Stimulated activated CD4-positive, alpha-beta T cell treated with anti-CD3 and anti-CD28 coated beads, Interleukin-1b, Interleukin-23, amount 100 ng/mL, for 24 hours (primary cell): ENCODE data around the gene ADARB2.

Experiments used
- DNase-seq, 4 experiments: peaks; one replicate each; pipeline ENCODE4 v3.0.0-alpha.2; 2020; ENCODE audit warnings: low read depth in 4 of 4, low spot score in 1 of 4

The ADARB2 gene

DNA sequence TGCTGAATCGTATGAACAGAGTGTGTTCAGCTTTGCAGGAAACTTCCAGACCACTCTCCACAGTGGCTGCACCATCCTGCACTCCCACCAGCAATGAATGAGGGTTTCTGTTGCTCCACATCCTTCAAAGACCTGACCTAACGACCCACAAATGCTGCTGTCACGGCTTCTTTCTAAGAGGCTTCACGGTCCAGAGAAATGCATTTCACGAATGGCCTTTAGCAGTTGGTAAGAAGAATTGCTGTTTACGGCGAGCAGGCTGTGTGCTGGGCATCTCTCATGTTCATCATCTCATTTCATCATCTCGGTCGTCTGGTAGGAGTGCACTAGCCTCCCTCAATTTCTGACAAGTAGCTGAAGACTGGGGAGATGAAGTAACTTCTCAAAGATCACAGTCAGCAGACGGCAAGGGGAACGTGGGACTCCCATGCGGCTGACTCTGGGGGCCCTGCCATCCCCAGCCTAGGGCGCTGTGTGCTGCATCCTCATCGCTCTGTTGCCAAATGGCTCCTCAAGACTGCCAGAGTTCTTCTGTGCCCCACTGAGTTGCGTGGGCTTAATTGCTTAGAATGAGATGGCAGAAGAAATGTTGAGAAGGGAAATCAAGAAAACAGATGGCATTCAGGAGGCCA, 72.9 kb downstream of the ADARB2 start:
- DNase-seq: no peak

DNA sequence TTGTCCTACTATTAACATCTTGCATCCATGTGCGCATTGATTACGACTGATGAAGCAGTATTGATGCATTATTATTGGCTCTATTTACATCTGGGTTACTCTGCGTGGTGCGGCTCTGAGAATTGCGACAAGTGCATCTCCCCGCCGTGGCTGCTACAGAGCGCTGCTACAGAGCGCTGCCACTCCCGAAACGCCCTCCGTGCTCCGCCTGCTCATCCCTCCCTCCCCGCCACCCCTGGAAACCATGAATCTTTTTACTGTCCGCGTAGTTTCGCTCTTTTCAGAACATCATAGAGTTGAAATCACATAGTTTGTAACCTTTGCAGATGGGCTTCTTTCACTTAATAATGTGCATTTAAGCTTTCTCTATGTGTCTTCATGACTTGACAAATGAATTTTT, 74.1 kb downstream of the ADARB2 start:
- DNase-seq: no peak

DNA sequence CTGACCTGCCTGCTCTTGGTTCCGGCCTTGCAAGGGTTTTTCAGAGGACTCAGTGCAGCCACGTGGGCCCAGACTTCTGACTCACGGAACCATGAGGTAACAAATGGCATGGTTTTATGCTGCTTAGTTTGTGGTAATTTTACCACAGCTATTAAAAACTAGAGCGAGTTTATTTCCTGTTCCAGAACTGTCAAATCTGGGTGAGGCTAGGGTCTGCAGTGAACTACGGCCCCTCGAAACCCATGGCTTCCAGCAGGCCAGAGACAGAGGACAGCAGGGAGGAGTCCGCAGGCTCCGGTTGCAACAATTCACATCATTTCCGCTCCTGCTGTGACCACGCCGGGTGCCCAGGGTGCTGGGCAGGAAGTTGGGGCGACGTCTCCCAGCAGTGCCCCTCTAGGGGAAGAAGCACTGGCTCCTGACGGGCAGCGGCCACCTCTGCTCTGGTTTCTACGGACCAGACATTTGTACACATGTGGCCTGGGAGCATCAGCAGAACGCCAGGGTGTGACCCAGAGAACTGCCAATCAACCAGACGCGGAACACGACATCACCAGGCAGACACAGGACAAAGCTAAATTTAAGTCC, 74.8 kb downstream of the ADARB2 start:
- no peak for DNase-seq

DNA sequence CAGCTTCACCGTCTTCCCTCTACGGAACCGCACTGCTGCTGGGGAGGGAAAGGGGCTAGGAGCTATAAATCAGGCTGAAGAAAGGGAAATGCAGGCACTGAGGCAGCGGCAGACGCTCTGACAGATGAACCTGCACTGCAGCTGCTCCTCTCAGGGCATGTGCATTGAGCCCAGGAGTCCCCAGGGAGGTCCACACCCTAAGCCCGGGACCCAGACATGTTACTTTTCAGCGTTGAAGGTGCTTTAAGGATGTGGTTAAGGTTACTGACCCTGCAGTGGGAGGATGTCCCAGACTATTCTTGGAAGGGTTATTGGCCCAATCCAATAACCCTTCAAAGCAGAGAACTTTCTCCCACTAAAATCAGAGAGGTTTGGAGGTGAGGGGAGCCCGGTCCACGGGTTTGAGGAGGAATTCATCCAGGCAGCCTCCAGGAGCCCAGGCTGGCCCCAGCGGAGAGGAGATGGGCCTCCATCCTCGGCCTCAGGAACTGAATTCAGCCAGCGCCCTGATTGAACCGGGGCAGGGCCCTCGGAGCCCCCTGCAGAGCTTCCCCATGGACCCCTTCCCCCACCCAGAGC, 75.4 kb downstream of the ADARB2 start:
- DNase-seq: no peak

DNA sequence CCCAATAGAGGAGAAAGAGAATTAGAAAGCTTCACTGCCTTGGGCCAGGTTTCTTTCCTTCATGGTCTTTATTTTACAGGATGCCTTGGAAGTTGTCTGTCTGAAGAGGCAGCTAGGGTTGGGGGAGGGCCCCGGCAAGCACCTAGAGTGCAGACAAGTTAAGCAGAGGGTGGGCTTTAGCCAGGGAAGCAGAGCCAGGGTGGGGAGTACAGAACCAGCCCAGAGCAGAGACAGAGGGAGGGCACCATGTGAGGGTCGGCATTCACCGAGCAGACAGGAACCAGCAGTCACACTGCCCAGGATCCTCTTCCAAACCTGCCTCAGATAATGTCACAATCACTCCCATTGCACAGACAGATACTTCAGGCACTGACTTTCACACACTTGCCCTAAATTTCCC, 75.9 kb downstream of the ADARB2 start:
- DNase-seq: no peak

DNA sequence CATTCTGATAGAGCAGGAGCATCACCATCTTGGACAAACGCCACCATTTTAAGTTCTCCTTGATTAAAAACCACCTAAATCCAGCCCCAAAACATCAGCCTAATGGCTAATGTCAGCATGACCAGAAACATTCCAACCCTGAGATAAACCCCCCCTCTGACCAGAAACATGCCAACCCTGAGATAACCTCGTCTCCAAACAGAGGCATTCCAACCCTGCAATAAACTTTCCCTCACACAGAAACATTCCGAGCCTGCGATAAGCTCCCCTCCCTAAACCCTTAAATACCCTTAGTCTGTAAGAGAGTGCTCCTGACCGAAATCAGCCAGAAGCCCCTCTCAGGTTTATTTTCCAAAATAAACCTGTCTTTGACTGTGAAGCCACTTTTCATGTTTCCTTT, 76.5 kb downstream of the ADARB2 start:
- DNase-seq: no peak

DNA sequence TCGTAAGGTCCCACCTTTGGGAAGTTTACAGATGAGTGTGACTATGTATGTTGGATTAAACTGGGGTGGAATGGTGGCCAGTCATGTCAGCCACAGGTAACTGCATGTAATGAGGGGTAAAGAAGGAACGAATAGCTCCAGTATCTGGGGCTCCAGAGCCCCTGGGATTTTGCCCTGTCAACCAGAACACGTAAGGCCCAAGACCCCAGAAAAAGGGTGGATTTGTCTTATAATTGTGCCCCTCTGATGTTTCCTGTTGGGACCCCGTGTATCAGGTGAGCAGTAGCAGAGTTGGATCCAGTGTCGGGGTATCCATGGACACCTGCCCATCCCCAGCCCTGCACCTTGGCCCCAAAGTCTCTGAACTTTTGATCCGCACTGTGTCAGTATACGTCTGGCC, 76.9 kb downstream of the ADARB2 start:
- no peak for DNase-seq

DNA sequence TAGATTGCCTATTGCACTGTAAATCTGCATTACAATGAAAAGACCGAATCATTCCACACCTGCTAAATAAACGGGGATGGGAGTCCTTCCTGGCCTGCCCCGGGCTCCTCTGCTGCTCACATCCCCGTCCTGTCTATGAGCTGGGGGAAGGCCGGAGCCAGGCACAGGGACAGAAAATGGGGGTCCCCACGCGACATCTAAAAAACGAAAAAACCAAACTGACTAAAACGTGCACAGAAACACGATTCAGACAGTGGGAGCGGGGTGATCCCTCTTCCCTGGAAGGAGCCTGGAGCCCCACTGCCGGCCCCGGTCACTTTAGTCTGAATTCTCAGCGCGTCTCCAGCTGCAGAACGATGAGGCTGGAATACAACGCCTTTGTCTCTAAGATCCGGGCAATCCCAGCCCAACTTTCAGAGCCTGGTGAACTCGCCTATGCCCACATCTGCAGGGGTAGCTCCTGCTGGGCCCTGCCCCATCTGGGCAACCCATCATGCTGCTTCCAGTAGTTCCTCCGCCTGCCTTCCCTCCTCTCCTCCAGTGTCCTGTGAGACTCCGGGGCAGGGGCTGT, 78.0 kb downstream of the ADARB2 start:
- DNase-seq: no peak

DNA sequence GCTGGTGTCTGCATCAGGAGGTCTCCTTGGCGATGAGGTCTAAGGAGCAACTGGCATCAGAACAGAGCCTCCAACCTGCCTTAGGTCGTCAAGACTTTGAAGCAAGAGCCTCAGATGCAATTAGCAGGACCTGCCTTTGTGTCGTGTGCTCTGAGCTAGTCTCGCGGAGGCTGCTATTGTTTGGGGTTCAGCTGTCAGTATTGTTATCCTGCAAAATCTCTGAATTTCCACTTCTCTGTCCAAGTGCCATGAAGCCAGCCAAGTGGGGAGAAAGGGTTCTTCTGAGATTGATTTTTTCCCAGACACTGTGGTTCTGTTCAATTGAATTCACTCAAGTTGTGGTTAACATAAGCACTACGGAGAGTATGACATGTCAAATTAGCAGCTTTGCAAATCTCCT, 78.7 kb downstream of the ADARB2 start:
- DNase-seq: no peak

DNA sequence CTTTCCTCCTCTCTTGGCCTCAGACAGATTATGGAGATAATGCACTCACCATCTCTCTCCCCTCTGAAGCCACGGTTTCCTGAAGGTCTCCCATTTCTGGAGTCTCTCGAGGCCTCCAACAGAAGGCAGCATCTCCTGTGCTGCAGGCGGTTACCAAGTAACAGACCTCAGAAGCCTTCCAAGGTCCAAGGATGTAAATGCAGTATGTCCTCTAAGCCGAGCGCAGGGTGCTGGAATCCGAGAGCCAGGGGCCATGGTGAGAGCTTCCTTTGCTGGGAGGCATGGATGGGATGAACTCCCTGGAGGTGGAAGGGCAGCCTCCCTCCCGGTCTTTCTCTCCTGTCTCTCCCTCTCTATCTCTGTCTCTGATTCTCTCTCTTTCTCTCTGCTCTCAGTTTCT, 79.8 kb downstream of the ADARB2 start:
- no peak for DNase-seq

DNA sequence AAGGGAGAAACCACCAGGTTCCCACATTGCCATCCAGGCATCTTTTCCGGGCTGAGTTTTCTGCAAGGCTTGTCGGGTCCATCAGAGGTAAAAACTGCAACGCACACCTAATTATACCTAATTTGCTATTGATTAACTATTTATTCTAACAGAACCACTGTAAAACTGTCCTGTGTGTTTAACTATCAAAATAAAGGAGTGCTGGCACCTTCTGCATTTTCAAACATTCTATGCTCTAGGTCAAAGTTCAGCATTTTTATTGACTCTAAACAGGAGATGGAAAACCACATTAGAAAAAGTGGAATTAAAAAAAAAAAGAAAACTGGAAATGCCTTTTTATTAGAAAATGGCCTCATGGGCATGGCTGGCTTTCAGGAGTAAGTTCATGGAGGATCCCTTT, 82.0 kb downstream of the ADARB2 start:
- no peak for DNase-seq

DNA sequence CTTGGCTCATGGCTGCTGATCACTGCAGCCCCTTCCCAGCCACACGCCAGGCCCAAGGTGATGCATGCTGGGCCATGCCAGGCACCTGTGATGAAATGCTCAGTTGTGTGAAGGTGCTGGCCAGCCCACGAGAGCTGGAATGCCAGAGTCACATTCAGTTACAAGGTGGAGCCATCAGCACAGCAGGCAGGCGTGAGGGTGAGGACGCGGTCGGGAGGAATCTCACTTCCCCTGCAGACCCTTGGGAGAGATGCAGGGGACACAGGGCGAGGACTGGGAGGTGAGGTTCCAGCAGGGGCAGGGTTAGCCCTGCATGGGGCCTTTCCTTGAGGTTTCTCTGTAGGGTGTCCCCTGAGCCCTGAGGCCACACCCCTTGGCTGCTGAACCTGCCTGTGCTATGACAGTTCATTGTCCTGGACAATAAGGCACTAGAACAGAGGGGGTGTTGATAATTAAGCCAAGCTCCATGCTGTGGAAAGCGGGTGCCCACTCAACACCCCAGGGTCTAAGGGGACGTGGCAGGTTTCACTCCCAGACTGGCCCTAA, 82.4 kb downstream of the ADARB2 start:
- DNase-seq: no peak

DNA sequence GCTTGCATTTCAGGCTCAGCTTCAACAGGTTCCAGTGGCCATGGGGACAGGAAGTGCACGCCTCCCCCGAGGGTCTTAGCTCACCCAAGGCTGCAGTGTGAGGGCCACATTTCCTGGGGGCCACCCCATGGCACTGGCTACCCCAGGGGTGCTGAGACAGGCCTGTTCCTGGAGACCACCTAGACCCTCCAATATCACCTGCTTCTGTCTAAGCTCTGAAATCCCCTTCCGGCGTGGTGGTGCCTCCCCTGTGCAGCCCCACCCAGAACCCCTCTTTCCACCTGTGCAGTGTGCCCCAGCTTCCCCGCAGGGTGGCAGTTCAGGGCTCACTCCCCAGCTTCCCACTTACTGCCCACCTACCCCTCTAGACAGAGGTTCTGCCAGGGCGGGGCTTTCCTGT, 83.1 kb downstream of the ADARB2 start:
- no peak for DNase-seq

DNA sequence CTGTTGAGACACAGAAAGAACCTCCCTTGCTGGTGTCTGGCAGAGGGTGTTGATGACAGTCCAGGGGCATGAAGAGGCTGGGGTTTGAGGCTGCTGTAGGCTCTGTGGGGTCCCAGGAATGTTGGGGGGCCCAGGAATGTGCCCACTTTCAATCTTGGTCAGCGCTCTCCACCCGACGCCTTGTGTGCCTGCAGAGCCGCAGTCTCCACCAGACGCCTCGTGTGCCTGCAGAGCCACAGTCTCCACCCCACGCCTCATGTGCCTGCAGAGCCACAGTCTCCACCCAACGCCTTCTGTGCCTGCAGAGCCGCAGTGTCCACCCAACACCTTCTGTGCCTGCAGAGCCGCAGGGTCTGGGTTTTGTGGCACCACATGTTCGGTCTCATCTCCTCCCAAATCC, 84.0 kb downstream of the ADARB2 start:
- no peak for DNase-seq

DNA sequence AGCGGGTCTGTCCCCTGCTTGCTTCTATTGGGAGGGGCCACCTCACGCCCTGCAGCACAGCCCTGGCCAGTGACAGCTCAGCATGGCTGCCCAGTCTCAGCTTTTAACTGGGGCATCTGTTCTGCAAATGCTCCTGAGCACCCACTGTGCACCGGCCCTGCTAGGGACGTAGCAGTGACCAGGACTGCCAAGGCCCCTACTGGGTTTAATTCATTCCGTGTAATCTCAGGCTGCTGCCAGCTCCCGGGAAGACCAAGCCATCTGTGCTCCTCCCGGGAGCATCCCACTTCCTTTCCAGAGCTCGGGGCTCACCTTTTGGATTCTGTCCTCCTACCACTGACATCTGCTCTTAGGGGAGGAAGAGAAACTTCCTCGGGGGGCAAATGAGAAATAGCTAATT, 85.2 kb downstream of the ADARB2 start:
- DNase-seq: no peak

DNA sequence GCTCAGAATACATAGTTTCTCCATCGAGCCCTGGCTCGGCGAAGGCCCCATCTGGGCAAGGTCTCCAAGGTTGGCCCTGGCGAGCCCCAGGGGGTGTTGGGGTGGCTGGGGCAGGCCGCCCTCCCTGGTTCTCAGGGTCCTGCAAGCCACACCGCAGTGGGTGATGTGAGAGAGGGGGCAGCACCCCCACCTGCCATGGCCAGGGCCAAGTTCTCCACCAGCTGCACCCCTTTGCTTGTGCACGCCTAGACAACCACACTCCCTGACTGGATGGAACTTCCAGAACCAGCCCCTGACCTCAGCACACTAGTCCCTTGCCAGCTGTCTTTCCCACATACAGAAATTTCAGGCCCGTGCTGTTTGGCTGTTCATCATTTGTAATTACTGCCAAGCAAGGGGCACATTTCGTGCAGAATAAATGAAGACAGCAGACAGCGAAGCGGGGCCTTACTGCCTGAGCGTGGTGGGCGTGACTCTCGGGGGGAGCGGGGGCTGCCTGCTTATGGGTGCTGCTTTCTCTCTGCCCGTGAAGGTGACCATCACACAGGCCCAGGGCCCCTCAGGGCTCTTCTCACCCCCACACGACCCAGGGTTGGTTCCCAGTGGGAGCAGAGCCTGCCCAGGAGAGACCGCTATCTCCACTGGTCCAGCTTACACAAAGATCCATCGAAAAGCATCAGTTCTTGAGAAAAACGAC, 85.9 kb downstream of the ADARB2 start:
- DNase-seq: no peak

DNA sequence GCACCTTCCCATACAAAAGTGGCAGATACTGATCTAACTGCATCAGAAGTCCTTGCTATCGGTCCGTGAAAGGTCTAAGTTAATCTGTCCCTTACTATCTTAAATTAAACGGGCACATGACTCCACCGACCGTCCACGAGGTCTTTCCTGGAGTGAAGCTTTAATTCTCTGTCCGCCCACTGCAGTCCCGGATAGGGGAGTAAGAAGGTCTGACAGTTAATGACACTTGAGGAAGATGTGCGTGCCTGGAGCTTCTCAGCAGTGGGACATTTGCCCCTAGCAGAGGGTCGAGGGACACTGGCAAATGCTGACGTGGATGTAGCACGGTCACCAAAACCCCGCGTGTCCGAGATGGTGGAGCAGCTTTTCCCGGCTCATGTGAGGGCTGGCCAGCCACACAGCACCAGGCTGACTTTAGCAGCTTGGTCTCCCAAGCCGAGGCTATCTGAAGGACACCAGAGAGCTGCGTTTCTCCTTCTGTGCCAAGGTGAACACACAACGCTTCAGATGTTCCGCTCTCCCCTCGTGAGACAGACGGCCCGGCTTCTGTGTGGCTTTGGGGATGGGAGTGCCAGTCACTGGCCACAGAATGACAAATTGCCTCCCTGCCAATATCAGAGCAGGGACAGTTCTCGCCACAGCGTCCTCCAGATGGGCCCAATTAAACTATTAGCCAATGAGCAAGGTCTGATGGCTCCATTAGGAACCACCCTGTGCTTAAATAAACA, 86.6 kb downstream of the ADARB2 start:
- no peak for DNase-seq

DNA sequence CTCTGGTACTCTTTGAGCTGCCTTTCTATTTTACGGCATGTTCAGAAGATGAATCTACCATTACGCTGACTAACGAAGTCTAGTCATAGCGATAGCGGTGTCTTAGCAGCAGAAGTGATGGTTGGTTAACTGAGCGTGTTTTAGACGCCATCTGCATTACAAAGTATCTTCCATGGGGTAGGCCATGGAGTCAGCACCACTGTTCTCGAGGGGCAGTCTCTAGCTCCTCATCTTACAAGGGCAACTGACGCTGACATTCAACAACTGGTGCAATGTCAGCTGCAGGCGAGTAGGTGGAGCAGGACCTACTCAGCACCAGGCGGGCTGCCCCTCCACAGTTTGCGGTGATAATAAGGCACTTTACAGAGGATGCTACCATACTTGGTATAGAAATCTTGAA, 88.7 kb downstream of the ADARB2 start:
- no peak for DNase-seq

DNA sequence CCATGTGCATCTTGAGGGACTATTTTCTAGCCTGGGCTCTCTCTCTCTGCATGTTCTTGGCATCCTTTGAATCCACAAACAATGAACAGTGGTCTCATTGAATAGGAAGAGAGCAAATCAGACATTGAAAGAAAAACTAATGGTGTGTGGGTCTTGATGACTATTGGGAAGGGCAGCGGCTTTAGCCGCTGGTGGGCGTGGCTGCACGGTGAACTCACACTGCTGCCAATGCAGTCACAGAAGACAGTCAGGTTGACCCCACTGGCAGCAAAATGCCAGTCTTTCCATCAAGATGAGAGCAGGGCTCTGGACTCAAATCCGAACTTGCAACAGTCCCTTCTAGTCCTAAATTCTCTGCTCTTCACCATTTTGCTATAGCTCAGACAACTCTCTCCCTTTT, 91.0 kb downstream of the ADARB2 start:
- no peak for DNase-seq

DNA sequence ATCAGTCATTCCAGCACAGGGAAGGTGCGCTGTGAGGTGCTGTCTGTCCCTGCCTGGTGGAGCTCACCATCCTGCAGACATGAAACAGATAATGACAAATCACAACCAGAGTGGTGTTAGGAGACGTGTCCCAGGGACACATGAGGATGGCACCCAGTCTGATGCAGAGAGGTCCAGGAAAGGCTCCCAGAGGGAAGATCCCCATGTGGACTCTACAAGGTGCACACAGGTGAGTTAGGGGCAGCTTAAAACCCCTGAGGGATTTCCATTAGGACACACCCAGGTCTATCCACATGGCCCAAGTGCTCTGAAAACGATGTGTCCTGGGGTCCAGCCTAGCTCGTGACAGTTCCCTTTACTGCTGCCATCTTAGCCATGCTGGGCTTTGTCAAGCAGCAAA, 91.4 kb downstream of the ADARB2 start:
- no peak for DNase-seq

DNA sequence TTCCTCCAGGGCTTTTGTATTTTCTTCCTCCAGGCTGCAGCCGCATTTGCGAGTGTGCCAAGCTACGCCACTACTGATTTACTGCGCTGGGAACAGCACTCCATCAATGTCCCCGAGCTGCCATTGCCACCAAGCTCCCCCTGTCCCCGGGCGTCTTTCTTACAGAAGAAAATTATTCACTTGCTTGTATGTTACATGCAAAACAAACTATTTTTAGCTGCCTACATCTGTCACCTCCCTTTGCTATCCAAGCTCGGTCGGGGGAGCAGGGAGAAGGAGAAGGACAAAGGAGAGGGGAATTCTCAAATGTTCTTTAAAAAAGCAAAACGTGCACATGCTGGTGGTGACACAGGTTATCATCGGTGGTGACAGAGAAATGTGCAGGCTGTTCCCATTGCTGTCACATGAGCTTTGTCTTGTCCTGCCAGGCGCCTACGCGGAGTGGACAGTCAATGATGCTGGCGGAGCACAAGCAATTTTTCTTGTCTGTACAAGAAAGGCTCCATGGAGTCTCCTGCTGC, 93.1 kb downstream of the ADARB2 start:
- no peak for DNase-seq
